Naive thymus-derived CD8-positive, alpha-beta T cell (primary cell): ENCODE data around the gene MAPK12. TPM values are rescaled to one million over a fixed set of nuclear protein-coding genes. Genes with fewer than 3 reads are reported as not detected.

Source experiments
- ATAC-seq, 2 donors: fragments of 150-1000 bp; cut with Tn5 transposase in 1 of 2; sonication (Bioruptor Pico), chemical (Tn5 transposase) in 1 of 2; 1 replicate in 1 of 2; 2 replicates in 1 of 2; pipeline ENCODE4 v1.10.0; 2021; ENCODE audit warnings: mild to moderate bottlenecking in 2 of 2, moderate library complexity in 2 of 2
- POLR2A ChIA-PET: fragments of 350-600 bp; sonication (Branson Sonifier 250); formaldehyde crosslinking; loops from one replicate; lab custom pipeline; 2021; ENCODE audit warnings: antibody characterized with exemption; lab: Charles Lee
- DNase-seq, 10 donors: peaks; one replicate each; pipeline versions ENCODE4 v3.0.0 to v3.0.0-alpha.2; 2020 to 2022
- H3K27ac Mint-ChIP-seq, 10 donors: one replicate each; pipeline ENCODE4 v1.8.0; 2020 to 2022; ENCODE audit warnings: mild to moderate bottlenecking in 10 of 10, mixed read lengths in 10 of 10, moderate library complexity in 4 of 10, inconsistent platforms in 1 of 10
- H3K27me3 Mint-ChIP-seq, 5 donors: one replicate each; pipeline ENCODE4 v1.8.0; 2021 to 2022; ENCODE audit warnings: mixed read lengths in 5 of 5
- H3K36me3 Mint-ChIP-seq, 3 donors: one replicate each; pipeline ENCODE4 v1.8.0; 2020 to 2022; ENCODE audit warnings: mixed read lengths in 3 of 3, mild to moderate bottlenecking in 2 of 3, inconsistent platforms in 1 of 3
- H3K4me1 Mint-ChIP-seq, 4 donors: one replicate each; pipeline ENCODE4 v1.8.0; 2021 to 2022; ENCODE audit warnings: mixed read lengths in 4 of 4
- H3K4me3 Mint-ChIP-seq, 10 donors: one replicate each; pipeline ENCODE4 v1.8.0; 2020 to 2022; ENCODE audit warnings: mild to moderate bottlenecking in 10 of 10, mixed read lengths in 10 of 10, moderate library complexity in 6 of 10, inconsistent platforms in 1 of 10
- H3K9me3 Mint-ChIP-seq, 9 donors: one replicate each; pipeline ENCODE4 v1.8.0; 2020 to 2022; ENCODE audit warnings: mixed read lengths in 9 of 9, mild to moderate bottlenecking in 3 of 9, inconsistent platforms in 1 of 9, moderate library complexity in 1 of 9
- polyA plus RNA-seq, 3 donors: library from polyadenylated mRNA; unstranded; fragments of 300-500 nt; fragmentation: Illumina TruSeq; gene quantifications; one replicate each; pipeline ENCODE4 v1.2.3, GENCODE V29; 2021
- total RNA-seq, 8 experiments: library from RNA in 2 of 8; stranded (reverse) in 2 of 8; gene quantifications; one replicate each; pipeline ENCODE4 v1.2.3 and lab custom pipeline; 2021 to 2026

MAPK12 gene
- total and polyA plus RNA-seq, 5 experiments from 2014 or later, result 0.02 to 2.9 (median 1.1) TPM; not detected in 1

DNA sequence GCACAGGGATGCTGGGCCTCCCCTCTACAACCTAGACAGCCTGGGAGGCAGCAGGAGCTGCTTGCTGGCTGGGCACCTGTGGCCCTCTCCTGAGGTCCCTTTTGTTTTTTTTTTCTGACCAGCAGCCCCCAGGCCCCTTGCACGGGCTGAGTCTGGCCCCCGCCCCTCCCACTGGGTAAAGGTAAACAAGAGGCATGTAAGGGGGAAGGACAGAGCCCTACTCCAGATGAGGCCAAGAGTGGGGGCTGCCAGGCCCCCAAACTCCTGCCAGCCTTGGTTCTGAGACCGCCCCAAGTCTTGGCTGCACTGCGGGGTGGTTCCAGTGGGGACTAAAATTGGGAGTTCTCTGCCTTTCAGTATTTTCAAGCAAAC lies 36.8 kb upstream of the MAPK12 start:
- POLR2A ChIA-PET, result no interaction called here
- ATAC-seq, result no peak
- H3K27me3 Mint-ChIP-seq, result peaks cover 0 to 28% (median 0%) of the 10 kb centered on the region in 5 donors
- no peak for DNase-seq
- no peaks in the 10 kb centered on the region for H3K36me3 Mint-ChIP-seq
- peaks cover 0 to 18% (median 9%) of the 10 kb centered on the region in 4 donors for H3K4me1 Mint-ChIP-seq
- no peak overlapping the region for H3K4me3 Mint-ChIP-seq
- no peak overlapping the region for H3K27ac Mint-ChIP-seq
- no peaks in the 10 kb centered on the region for H3K9me3 Mint-ChIP-seq

DNA sequence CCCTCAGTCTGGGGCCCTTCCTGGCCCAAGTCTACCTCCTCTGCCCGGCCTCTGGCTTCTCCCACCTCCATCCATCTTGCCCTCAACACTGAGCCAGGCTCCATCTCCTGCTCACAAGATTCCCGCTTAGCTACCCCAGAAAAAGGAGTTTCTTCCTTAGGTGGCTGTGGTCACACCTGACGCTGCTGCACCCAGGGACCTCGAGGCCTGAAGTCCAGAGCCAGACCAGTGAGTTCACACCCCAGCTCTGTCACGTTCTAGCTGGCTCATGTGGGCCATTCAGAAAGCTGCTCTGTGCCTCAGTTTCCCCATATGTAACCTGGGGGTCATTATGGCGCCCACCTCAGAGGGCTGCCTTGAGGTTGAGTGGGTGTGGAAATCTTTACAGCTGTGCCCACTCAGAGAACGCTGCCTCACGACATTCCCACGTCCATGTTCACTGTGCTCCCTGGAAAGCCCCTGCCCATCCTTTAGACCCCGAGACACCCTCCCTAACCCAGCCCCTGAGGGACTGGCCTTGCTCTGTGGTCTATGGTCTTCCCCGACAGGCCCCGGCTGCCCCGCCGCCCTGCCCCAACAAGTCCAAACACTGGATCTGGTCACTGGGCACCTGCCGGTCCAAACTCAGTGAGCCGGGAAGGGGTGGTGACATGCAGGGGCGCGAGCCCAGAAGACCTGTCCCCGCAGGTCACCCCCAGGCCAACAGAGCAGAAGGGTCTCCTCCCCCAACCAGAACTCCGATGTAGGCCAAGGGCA lies 36.2 kb upstream of the MAPK12 start:
- Mint-ChIP-seq H3K27ac (peak overlapping the region in 3 of 10 donors; percentile 29 to 43 (median 41)), H3K4me1 (peaks cover 4 to 17% (median 10%) of the 10 kb centered on the region in 4 donors), H3K9me3 (no peaks in the 10 kb centered on the region), H3K27me3 (peaks cover 0 to 28% (median 0%) of the 10 kb centered on the region in 5 donors), H3K4me3 (no peak overlapping the region), H3K36me3 (peaks cover 0 to under 1% (median 0%) of the 10 kb centered on the region in 3 donors)
- ATAC-seq (no peak), DNase-seq (no peak)
- POLR2A ChIA-PET, result interaction anchor here (1.6 kb wide), 1 partner anchor 9 kb away, joined by 8 read pairs; the partner anchor contains the start of gene PLXNB2

DNA sequence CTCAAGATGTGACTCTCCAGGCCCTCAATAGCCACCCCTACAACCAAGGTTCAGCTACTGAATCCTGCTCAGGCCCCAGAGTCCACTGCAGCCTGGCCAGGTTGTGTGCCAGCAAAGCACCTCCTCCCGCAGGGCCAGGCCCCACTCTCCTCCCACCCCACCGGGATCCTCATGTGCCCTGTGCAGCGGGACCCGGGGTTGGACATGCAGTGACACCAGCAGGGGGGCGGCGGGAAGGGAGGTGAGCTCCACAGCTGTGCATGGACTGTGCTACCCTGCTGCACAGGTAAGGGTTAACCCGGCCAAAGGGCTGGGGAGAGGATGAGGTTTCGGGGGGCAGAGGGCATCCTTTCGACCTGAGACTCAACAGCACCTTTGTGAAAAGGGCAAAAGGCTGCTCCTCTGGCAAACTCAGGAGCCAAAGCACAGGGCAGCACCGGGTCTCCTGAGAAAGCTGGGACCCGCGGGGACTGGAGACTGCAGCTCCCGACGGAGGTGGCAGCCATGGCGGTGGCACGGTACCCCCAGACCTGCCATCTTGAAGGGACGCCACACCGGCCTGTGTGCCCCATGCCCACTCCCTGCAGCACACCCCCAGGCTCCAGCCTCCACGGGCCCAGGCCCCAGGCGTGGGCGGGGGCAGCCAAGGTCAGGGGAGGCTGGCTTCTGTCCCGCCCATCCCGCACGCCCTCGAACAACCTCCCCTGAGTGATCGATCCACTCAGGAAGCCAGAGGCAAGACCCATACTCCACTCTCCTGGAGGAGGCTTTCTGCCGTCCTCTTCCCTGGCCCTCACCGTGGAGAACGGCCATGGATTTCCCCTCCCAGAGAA lies 35.4 kb upstream of the MAPK12 start:
- Mint-ChIP-seq H3K36me3 (peaks cover 0 to 2% (median 0%) of the 10 kb centered on the region in 3 donors), H3K27me3 (peaks cover 0 to 33% (median 0%) of the 10 kb centered on the region in 5 donors), H3K4me1 (peaks cover 8 to 25% (median 17%) of the 10 kb centered on the region in 4 donors), H3K27ac (peak overlapping the region in 1 of 10 donors; percentile 56), H3K9me3 (no peaks in the 10 kb centered on the region), H3K4me3 (no peak overlapping the region)
- no peak for ATAC-seq
- POLR2A ChIA-PET, result interaction anchor here (1.6 kb wide), 1 partner anchor 10 kb away, joined by 8 read pairs; the partner anchor contains the start of gene PLXNB2
- DNase-seq, result no peak

DNA sequence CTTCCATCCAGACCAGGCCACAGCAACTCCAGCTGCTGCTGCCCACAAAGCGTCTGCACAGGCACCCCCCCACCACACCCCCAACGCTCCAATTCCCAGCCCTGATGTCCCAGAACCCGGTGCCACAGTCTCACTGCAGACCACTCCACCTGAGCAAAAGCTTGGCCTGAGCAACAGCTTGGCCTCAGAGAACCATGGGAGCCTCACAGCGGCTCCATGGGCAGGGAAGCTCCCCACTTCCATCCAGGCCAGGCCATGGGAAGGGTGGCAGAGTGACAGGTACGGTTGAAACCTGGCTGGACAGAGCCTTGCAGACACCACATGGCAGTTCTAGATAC lies 32.8 kb upstream of the MAPK12 start:
- peak overlapping the region in 9 of 10 donors; percentile 39 to 82 (median 50) for H3K4me3 Mint-ChIP-seq
- H3K36me3 Mint-ChIP-seq, result peaks cover 0 to 2% (median 0%) of the 10 kb centered on the region in 3 donors
- peak overlapping the region in 5 of 10 donors; percentile 6 to 66 (median 37) for H3K27ac Mint-ChIP-seq
- H3K9me3 Mint-ChIP-seq, result no peaks in the 10 kb centered on the region
- H3K4me1 Mint-ChIP-seq, result peaks cover 11 to 29% (median 20%) of the 10 kb centered on the region in 4 donors
- DNase-seq, result no peak
- POLR2A ChIA-PET, result interaction anchor here (0.6 to 3.9 kb wide), 5 partner anchors 9 to 81 kb away, joined by 3 to 19 read pairs (median 4); partner anchors contain the start of gene PLXNB2
- peaks cover 0 to 35% (median 0%) of the 10 kb centered on the region in 5 donors for H3K27me3 Mint-ChIP-seq
- ATAC-seq, result no peak

DNA sequence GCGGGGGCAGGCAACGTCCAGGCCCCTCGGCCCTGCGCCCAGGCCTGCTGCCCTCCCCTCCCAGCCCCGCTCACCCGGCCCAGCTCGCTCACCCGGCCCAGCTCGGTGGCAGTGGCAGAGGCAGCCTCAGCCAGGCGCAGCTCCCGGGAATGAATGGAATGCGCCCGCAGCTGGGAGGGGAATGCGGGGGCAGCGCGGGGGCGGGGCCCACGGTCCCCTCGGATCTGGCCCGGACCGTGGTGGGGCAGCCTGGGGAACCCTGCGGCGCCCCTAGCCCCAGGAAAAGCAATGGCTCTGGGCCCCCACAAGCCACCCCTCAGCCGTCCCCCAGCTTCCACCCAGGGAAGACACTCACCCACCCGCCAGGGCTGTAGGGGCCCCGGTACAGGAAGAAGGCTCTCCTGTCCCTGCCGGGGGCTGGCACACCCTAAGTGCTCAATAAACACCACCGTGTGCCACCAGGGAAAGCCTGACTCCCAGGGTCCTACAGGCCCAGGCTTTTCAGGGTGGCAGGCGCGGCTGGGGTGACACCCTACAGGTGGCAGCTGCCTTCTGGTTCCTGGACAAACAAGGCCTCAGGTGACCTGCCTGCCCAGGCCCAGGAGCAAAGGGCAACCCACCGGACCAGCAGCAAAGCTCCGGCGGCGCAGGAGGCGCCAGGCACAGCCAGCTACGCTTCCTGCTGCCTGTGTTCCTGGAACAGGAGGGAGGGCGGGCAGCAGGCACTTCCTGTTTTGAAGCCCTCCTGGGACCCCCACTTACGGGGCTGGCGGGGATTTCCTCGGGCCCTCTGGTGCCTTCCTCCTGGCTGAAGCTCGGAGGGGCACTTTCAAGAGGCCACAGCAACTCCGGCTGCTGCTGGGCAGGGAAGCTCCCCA lies 32.2 kb upstream of the MAPK12 start:
- Mint-ChIP-seq H3K4me1 (peaks cover 11 to 23% (median 19%) of the 10 kb centered on the region in 4 donors), H3K27ac (peak overlapping the region in 6 of 10 donors; percentile 6 to 66 (median 33)), H3K36me3 (peaks cover 0 to 2% (median 0%) of the 10 kb centered on the region in 3 donors), H3K27me3 (peaks cover 0 to 31% (median 0%) of the 10 kb centered on the region in 5 donors), H3K4me3 (peak overlapping the region; percentile 25 to 82 (median 60)), H3K9me3 (no peaks in the 10 kb centered on the region)
- peak in 5 of 10 donors; percentile 17 to 37 (median 33) for DNase-seq
- POLR2A ChIA-PET, result interaction anchor here (1.0 to 3.9 kb wide), 8 partner anchors 10 to 49 kb away, joined by 3 to 19 read pairs (median 4); partner anchors contain the start of gene PLXNB2
- ATAC-seq, result peak; percentile 60 to 63

DNA sequence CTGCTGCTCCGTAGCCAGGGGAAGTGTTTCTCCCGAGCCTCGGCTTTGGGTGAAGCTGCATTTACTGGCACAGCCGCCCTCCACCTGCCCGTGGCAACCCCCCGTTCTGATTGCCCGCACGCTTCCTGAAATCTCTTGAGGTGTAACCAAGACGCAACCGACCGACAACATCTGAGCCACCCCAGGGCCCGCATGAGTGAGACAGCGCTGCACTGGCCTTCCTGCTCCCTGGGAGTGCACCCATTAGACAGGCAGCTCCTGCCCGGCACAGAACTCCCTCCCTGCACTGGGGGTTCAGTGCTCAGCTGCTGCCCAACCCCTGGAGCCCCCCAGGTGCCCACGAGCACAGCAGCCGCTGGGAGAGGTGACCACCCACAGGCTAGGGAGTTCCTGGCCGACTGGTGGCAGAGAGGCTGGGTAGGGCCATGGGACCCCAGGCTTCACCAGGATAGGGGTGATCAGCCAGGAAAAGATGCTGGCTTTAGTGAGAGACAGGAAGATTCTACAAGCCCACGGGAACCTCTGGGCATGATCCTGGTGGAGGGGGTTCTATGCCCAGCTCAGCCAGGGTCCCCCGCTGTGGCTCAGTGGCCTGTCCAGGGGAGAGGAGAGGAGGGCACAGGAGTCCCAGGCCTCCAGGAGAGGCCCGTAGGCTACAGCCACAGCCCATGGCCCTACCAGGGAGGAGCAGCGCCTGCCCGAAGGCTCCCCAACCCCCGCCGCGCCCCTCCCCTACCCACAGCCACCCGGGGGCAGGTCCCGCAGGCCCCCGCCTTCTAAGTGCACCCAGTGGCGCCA lies 31.4 kb upstream of the MAPK12 start:
- peaks cover 0 to 24% (median 0%) of the 10 kb centered on the region in 5 donors for H3K27me3 Mint-ChIP-seq
- POLR2A ChIA-PET, result interaction anchor here (0.5 to 3.9 kb wide), 9 partner anchors 11 to 465 kb away, joined by 3 to 19 read pairs (median 4); partner anchors contain the start of gene PLXNB2
- H3K4me3 Mint-ChIP-seq, result peak overlapping the region; percentile 68 to 95 (median 84)
- DNase-seq, result peak in 4 of 10 donors; percentile 22 to 47 (median 42)
- H3K27ac Mint-ChIP-seq, result peak overlapping the region in 9 of 10 donors; percentile 13 to 95 (median 73)
- peaks cover 11 to 23% (median 18%) of the 10 kb centered on the region in 4 donors for H3K4me1 Mint-ChIP-seq
- peaks cover 0 to 8% (median 0%) of the 10 kb centered on the region in 3 donors for H3K36me3 Mint-ChIP-seq
- H3K9me3 Mint-ChIP-seq, result no peaks in the 10 kb centered on the region
- ATAC-seq, result peak; percentile 61 to 73

DNA sequence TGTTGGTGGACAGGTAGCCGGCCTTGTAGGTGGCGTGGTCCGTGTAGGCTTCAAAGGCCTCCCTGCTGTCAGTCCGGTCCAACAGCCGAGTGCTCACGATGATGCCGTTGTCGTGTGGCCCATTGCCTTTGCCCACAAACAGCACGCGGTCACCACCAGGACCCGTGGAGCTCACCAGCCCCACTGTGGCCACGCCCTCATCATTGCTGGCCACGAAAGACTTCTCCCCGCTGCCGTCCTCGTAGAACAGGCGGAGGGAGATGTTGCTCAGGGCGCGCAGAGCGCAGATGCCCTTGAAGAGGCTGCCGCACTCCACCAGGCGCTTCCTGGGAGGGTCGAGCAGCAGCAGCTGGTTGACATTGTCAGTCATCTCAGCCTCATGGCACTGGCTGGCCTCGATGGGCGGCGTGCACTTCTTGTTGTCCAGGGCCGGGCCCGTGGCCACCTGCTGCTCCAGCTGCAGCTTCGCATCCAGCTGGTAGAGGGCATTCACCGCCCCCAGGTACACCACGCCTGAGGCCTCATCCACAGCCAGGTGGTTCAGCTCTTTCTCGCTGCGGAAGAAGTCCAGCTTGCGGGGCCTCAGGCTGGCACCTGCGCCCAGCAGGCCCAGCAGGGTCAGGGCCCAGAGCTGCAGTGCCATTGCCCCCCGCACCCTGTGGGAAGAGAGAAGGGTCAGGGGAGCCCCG lies 28.6 kb upstream of the MAPK12 start:
- ATAC-seq, result no peak
- peaks cover 11 to 23% (median 17%) of the 10 kb centered on the region in 4 donors for H3K4me1 Mint-ChIP-seq
- peaks cover 0 to 8% (median 0%) of the 10 kb centered on the region in 3 donors for H3K36me3 Mint-ChIP-seq
- POLR2A ChIA-PET, result no interaction called here
- H3K27ac Mint-ChIP-seq, result no peak overlapping the region
- no peak for DNase-seq
- peaks cover 0 to 17% (median 0%) of the 10 kb centered on the region in 5 donors for H3K27me3 Mint-ChIP-seq
- no peak overlapping the region for H3K4me3 Mint-ChIP-seq
- H3K9me3 Mint-ChIP-seq, result no peaks in the 10 kb centered on the region

DNA sequence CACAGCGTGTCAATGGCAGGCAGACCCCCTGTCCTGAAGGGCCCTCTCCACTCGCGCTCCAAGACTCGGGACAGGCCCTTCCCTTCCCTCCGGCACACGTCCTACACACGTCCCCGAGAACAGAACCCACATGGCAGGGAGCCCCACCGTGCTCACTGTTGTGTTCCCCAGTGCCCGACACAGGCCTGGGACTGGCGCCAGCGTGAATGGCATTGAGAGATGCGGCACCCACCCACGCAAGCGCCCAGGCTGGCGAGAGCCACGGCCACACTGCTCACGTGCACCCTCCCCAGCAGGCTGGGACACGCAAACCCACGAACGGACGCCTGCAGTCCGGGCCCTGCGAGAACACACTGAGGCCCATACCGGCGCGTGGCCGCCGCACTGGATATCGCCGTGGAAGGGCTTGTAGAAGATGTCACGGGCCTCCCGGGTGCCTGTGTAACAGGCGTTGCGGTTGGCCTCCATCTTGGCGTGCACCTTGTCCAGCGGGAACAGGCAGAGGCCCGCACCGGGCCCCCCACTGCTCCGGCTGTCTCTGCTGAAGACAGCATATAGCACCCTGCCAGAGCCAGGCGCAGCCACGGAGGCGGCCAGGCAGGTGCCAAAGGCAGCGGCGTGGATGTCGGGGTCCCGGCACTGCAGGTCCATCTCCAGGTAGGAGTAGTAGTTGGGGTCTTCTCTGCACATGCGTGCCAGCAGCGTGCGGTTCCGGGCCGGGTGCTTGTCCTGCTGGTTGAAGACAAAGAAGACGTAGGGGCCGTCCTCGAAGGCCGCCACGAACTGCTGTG lies 27.9 kb upstream of the MAPK12 start:
- H3K27me3 Mint-ChIP-seq, result peaks cover 0 to 17% (median 0%) of the 10 kb centered on the region in 5 donors
- H3K36me3 Mint-ChIP-seq, result peaks cover 0 to 8% (median 0%) of the 10 kb centered on the region in 3 donors
- no peak for DNase-seq
- H3K4me1 Mint-ChIP-seq, result peaks cover 11 to 21% (median 17%) of the 10 kb centered on the region in 4 donors
- H3K9me3 Mint-ChIP-seq, result no peaks in the 10 kb centered on the region
- no peak overlapping the region for H3K4me3 Mint-ChIP-seq
- no peak overlapping the region for H3K27ac Mint-ChIP-seq
- POLR2A ChIA-PET, result no interaction called here
- ATAC-seq, result no peak

DNA sequence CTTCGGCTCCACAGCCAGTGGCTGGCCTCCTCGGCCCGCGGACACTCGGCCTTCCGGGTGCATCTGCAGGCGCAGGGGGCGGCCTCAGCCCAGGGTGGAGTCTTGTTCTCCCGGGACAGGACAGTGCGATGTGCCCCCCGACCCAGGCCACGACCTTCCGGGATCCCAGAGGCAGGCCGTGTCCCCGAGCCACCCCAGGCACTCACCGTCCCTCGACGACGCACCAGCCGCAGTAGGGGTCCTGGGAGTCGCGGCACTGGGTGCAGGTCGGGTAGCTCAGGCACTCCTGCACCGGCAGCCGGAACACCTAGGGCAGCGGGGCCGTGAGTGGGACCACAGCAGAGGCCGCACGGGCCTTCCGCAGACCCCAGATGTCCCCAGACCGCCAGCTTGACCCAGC lies 26.2 kb upstream of the MAPK12 start:
- Mint-ChIP-seq H3K27ac (no peak overlapping the region), H3K4me3 (no peak overlapping the region), H3K4me1 (peaks cover 7 to 13% (median 13%) of the 10 kb centered on the region in 4 donors), H3K27me3 (peaks cover 0 to 14% (median 0%) of the 10 kb centered on the region in 5 donors), H3K36me3 (peaks cover 0 to 11% (median 0%) of the 10 kb centered on the region in 3 donors), H3K9me3 (no peaks in the 10 kb centered on the region)
- POLR2A ChIA-PET, result no interaction called here
- DNase-seq (no peak), ATAC-seq (no peak)

DNA sequence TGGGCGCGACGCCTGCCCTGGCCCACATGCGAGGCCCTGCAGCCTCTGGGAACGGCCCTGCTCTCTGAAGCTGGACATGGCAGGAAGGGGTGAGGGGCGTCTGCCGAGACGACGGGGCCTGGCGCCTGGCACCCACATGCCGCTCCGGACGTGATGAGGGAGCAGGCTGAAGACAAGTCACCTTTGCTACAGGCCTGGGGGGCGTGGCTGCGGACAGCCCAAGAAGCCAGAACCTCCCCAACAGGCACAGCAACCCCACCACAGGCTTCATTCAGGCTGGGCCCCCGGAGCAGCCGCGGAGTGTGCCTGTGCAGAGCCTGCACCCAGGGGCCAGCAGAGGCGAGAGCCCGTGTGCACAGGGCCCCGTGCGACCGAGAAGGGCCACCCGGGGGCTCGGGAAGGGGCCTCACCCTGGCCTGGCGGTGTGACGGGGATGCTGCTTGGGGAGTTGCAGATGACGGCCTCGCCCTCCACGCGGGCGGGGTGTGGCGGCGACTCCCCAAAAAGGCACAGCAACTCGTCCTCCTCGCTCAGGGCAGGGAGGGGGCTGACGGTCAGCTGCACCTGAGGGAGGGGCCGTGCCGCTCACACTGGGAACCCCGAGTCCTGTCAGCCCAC lies 25.3 kb upstream of the MAPK12 start:
- DNase-seq, result no peak
- ATAC-seq, result no peak
- no peak overlapping the region for H3K4me3 Mint-ChIP-seq
- no peak overlapping the region for H3K27ac Mint-ChIP-seq
- H3K9me3 Mint-ChIP-seq, result no peaks in the 10 kb centered on the region
- peaks cover 0 to 9% (median 0%) of the 10 kb centered on the region in 3 donors for H3K36me3 Mint-ChIP-seq
- H3K27me3 Mint-ChIP-seq, result peaks cover 0 to 8% (median 0%) of the 10 kb centered on the region in 5 donors
- POLR2A ChIA-PET, result no interaction called here
- peaks cover 2 to 4% (median 4%) of the 10 kb centered on the region in 4 donors for H3K4me1 Mint-ChIP-seq
